Measurements from ENCODE around the gene SBK1. TPM values are rescaled to one million over a fixed set of nuclear protein-coding genes. Genes with fewer than 3 reads are reported as not detected.

SBK1 gene
- total RNA-seq, 4 donors from 2014 or later: 0.35 to 2.5 (median 1.3) TPM

DNA sequence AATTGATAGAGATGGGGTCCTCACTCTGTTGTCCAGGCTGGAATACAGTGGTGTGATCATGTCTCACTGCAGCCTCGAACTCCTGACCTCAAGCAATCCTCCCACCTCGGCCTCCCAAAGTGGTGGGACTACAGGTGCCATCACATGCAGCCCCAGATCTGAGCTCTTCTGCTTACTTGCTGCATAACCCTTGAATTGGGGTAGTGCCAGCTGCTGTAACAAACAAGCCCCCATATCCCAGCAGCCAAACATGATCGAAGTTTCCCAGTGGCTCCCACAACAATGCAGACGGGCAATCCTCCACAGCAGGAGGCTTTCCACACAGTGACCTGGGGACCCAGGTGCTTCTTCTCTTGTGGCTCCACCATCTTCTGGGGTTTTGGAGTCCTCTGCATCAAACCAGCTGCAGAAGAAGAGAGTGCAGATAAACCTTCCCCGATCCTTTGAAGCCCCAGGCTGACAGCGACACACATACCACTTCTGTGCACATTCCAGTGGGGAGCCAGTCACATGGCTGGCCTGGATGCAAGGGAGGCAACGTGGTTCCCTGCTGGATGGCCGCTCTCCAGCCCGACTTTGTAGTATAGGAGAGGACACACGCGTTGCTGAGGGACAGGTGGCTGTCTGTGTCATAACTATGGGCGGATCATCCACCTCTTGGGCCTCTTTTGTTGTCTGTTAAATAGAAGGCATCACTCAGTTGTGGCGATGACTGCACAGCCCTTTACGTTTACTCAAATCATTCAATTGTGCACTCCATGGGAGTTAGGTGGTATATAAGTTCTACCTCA lies 16.7 kb downstream of the SBK1 start:
- no peaks in the 10 kb centered on the region for H3K36me3 ChIP-seq
- no peak overlapping the region for H3K27ac ChIP-seq
- TF ChIP-seq POLR2A (IDR thresholded peaks at IDR 0.05): no peak
- TF ChIP-seq, protein P1, sequence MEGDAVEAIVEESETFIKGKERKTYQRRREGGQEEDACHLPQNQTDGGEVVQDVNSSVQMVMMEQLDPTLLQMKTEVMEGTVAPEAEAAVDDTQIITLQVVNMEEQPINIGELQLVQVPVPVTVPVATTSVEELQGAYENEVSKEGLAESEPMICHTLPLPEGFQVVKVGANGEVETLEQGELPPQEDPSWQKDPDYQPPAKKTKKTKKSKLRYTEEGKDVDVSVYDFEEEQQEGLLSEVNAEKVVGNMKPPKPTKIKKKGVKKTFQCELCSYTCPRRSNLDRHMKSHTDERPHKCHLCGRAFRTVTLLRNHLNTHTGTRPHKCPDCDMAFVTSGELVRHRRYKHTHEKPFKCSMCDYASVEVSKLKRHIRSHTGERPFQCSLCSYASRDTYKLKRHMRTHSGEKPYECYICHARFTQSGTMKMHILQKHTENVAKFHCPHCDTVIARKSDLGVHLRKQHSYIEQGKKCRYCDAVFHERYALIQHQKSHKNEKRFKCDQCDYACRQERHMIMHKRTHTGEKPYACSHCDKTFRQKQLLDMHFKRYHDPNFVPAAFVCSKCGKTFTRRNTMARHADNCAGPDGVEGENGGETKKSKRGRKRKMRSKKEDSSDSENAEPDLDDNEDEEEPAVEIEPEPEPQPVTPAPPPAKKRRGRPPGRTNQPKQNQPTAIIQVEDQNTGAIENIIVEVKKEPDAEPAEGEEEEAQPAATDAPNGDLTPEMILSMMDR (IDR thresholded peaks at IDR 0.05): no peak
- H3K4me3 ChIP-seq: no peak overlapping the region
- H3K27me3 ChIP-seq: no peaks in the 10 kb centered on the region
- H3K4me1 ChIP-seq: peaks cover 0 to 7% (median 0%) of the 10 kb centered on the region in 4 donors
- DNase-seq: no peak
- no peaks in the 10 kb centered on the region for H3K9me3 ChIP-seq

DNA sequence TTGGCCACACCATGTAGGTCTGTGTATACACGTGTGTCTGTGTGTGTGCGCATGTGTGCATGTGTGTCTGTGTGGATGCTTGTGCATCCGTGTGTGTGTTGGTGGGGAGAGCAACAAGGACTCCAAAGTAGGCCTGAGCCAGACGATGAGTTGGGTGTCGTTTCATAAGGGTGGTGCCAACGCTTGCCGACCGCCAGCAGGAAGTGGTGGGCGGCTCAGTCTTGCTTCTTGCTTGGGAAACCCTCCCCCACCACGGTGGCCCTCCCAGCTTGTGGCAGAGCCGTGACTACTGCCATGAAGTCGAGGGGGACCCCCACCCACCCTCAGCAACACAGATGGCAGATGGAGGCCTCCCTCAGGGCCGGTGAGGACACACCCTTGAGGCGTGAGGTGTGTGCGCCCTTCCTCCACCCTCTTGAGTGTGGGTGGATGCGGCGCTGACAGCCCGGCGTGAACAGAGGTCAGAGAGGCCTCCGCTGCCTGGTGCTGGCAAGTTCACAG lies 17.5 kb downstream of the SBK1 start:
- Histone ChIP-seq H3K4me1 (peaks cover 0 to 7% (median 0%) of the 10 kb centered on the region in 4 donors), H3K27ac (peak overlapping the region in 1 of 4 donors; percentile 46), H3K27me3 (no peaks in the 10 kb centered on the region), H3K9me3 (no peaks in the 10 kb centered on the region), H3K4me3 (peak overlapping the region in 1 of 4 donors; percentile 20), H3K36me3 (no peaks in the 10 kb centered on the region)
- DNase-seq: peak in 2 of 3 donors; percentile 66 to 68
- TF ChIP-seq, protein P1 (IDR thresholded peaks at IDR 0.05): no peak
- no peak for TF ChIP-seq POLR2A (IDR thresholded peaks at IDR 0.05)

DNA sequence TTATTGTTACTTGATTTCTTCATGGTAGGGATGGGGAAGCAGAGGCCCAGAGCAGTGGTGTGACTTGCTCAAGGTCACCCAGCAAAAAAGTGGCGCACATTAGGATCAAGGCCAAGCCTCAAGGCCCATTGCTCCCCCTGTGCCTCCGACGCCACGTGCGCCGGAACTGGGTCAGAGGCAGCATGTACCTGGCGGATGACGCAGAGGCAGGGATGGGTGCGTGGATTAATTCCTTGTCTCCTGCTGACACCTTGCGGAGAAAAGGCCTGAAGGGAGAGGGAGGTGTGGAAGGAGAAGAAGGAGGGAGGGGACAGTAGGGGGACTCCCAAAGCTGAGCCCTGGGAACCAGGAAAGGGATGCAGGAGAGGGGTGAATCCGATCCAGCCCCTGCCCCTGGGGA lies 18.5 kb downstream of the SBK1 start:
- TF ChIP-seq POLR2A (IDR thresholded peaks at IDR 0.05): no peak
- TF ChIP-seq, protein P1 (IDR thresholded peaks at IDR 0.05): no peak
- H3K4me3 ChIP-seq: no peak overlapping the region
- no peaks in the 10 kb centered on the region for H3K36me3 ChIP-seq
- H3K9me3 ChIP-seq: no peaks in the 10 kb centered on the region
- no peaks in the 10 kb centered on the region for H3K27me3 ChIP-seq
- H3K27ac ChIP-seq: no peak overlapping the region
- peaks cover 0 to 7% (median 0%) of the 10 kb centered on the region in 4 donors for H3K4me1 ChIP-seq
- no peak for DNase-seq

- Histone ChIP-seq H3K4me1 (peaks cover 0 to 7% (median 0%) of the 10 kb centered on the region in 4 donors), H3K4me3 (no peak overlapping the region), H3K27me3 (no peaks in the 10 kb centered on the region), H3K9me3 (no peaks in the 10 kb centered on the region), H3K27ac (no peak overlapping the region), H3K36me3 (no peaks in the 10 kb centered on the region)
- DNase-seq: no peak
- no peak for TF ChIP-seq POLR2A (IDR thresholded peaks at IDR 0.05)
- TF ChIP-seq, protein P1 (IDR thresholded peaks at IDR 0.05): no peak
Observed at GRCh38 chr16:28311413-28311812, 19.1 kb downstream of the SBK1 start.

DNA sequence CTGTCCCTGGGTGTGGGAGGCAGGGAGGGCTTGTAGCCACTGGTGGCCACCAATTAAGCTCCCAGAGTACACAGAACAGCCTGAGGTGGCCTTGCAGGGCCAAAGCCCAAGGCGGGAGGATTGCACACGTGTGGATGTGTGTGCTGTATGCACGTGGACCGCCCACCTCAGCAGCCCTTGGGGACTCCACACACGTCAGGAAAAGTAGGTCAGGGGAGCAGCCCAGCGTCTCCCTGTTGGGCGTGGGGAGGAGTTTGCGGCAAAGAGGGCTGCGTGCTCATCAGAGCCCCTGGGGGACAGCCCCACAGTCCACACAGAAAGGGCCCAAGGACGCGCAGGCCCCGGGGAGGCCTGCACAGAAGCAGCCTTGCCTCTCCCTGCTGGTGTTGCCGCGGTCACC lies 19.6 kb downstream of the SBK1 start:
- no peak for DNase-seq
- Histone ChIP-seq H3K4me1 (peaks cover 0 to 7% (median 0%) of the 10 kb centered on the region in 4 donors), H3K9me3 (no peaks in the 10 kb centered on the region), H3K36me3 (no peaks in the 10 kb centered on the region), H3K27me3 (no peaks in the 10 kb centered on the region), H3K4me3 (no peak overlapping the region), H3K27ac (no peak overlapping the region)
- TF ChIP-seq POLR2A (IDR thresholded peaks at IDR 0.05): no peak
- TF ChIP-seq, protein P1 (IDR thresholded peaks at IDR 0.05): no peak
